Measurements from ENCODE around the gene MRPL24.

DNA sequence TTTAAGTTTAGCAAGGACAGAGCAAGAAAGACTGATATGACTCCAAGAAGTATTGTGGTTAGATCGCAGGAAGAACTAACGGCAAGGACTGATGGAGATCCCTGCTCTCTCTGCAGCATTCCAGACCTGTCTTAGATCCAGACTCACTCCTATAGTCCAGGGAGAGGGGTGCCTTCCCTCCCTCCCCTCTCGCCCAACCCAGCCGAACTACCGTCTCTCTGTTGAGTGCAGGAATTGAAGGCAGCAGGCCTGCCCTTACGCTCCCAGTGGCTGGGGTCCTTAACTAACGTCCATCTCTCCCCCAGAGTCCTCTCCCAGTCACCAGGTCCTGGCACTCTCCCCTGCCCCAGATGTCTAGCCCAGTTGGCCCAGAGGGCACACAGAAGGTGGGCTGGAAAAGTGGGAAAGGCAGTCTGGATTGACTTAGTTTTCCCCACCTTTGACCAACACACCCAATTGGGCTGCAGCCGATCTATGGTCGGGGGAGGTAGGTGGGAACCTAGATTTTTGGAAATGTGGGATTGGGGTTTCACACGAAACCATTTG lies 36.6 kb downstream of the MRPL24 start:
- no peak for TF ChIP-seq POLR2AphosphoS5 (IDR thresholded peaks at IDR 0.05; ENCODE audit: low read depth, low read length)
- TF ChIP-seq, protein P1, sequence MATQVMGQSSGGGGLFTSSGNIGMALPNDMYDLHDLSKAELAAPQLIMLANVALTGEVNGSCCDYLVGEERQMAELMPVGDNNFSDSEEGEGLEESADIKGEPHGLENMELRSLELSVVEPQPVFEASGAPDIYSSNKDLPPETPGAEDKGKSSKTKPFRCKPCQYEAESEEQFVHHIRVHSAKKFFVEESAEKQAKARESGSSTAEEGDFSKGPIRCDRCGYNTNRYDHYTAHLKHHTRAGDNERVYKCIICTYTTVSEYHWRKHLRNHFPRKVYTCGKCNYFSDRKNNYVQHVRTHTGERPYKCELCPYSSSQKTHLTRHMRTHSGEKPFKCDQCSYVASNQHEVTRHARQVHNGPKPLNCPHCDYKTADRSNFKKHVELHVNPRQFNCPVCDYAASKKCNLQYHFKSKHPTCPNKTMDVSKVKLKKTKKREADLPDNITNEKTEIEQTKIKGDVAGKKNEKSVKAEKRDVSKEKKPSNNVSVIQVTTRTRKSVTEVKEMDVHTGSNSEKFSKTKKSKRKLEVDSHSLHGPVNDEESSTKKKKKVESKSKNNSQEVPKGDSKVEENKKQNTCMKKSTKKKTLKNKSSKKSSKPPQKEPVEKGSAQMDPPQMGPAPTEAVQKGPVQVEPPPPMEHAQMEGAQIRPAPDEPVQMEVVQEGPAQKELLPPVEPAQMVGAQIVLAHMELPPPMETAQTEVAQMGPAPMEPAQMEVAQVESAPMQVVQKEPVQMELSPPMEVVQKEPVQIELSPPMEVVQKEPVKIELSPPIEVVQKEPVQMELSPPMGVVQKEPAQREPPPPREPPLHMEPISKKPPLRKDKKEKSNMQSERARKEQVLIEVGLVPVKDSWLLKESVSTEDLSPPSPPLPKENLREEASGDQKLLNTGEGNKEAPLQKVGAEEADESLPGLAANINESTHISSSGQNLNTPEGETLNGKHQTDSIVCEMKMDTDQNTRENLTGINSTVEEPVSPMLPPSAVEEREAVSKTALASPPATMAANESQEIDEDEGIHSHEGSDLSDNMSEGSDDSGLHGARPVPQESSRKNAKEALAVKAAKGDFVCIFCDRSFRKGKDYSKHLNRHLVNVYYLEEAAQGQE (IDR thresholded peaks at IDR 0.05; ENCODE audit: insufficient read depth in 1 of 2, low read depth in 2 of 2, low read length in 2 of 2): no peak
